H9 (cell line): ENCODE measurements around the gene HOXD10. TPM values are rescaled to one million over a fixed set of nuclear protein-coding genes. Genes with fewer than 3 reads are reported as not detected.

Experiments used
- DNase-seq: peaks from one replicate; pipeline ENCODE4 v3.0.0-alpha.2; 2017
- H2AFZ ChIP-seq: one replicate; pipeline ENCODE4 v1.6.1; 2013; ENCODE audit warnings: mild to moderate bottlenecking, low read length, control low read depth, moderate library complexity
- H2AK5ac ChIP-seq: 2 replicates; pipeline ENCODE4 v1.6.1; 2013; ENCODE audit warnings: low read length, control low read depth, mixed read lengths; ENCODE audit not compliant: insufficient read length
- H2BK120ac ChIP-seq: one replicate; pipeline ENCODE4 v1.6.1; 2013; ENCODE audit warnings: low read depth, mild to moderate bottlenecking, low read length, control low read depth, inconsistent platforms; ENCODE audit not compliant: poor library complexity, severe bottlenecking
- H2BK12ac ChIP-seq: 2 replicates; pipeline ENCODE4 v1.6.1; 2013; ENCODE audit warnings: low read length, control low read depth, mixed read lengths, low read depth; ENCODE audit not compliant: insufficient read length
- H2BK15ac ChIP-seq: 2 replicates; pipeline ENCODE4 v1.6.1; 2013; ENCODE audit warnings: low read depth, low read length, control low read depth
- H2BK20ac ChIP-seq: one replicate; pipeline ENCODE4 v1.6.1; 2013; ENCODE audit warnings: low read depth, mild to moderate bottlenecking, low read length, control low read depth, inconsistent platforms; ENCODE audit not compliant: poor library complexity, severe bottlenecking
- H2BK5ac ChIP-seq: 2 replicates; pipeline ENCODE4 v1.6.1; 2013; ENCODE audit warnings: low read length, control low read depth, mixed read lengths; ENCODE audit not compliant: insufficient read length
- H3K14ac ChIP-seq: 2 replicates; pipeline ENCODE4 v1.6.1; 2013; ENCODE audit warnings: low read length, control low read depth; ENCODE audit not compliant: insufficient read depth
- H3K18ac ChIP-seq: 2 replicates; pipeline ENCODE4 v1.6.1; 2013; ENCODE audit warnings: low read depth, mild to moderate bottlenecking, mixed read lengths, low read length, control low read depth; ENCODE audit not compliant: insufficient read length
- H3K23ac ChIP-seq: 2 replicates; pipeline ENCODE4 v1.6.1; 2013; ENCODE audit warnings: low read length, control low read depth, mixed read lengths, low read depth; ENCODE audit not compliant: insufficient read length
- H3K23me2 ChIP-seq: 2 replicates; pipeline ENCODE4 v1.6.1; 2013; ENCODE audit warnings: low read depth, mild to moderate bottlenecking, mixed read lengths, low read length, control low read depth; ENCODE audit not compliant: insufficient read length, poor library complexity, severe bottlenecking
- H3K27ac ChIP-seq: 2 replicates; pipeline ENCODE4 v1.5.1; 2013; ENCODE audit warnings: low read length, control low read depth, mixed read lengths, low read depth; ENCODE audit not compliant: insufficient read length
- H3K27me3 ChIP-seq: 2 replicates; pipeline ENCODE4 v1.6.1; 2013; ENCODE audit warnings: low read length, control low read depth, inconsistent platforms; ENCODE audit not compliant: insufficient read depth
- H3K4ac ChIP-seq: 2 replicates; pipeline ENCODE4 v1.6.1; 2013; ENCODE audit warnings: low read depth, mild to moderate bottlenecking, control low read depth, inconsistent platforms, low read length, moderate library complexity
- H3K4me1 ChIP-seq: 2 replicates; pipeline ENCODE4 v1.6.1; 2013; ENCODE audit warnings: low read length, control low read depth, inconsistent platforms; ENCODE audit not compliant: insufficient read depth
- H3K4me2 ChIP-seq: 2 replicates; pipeline ENCODE4 v1.6.1; 2013; ENCODE audit warnings: low read length, control low read depth, mixed read lengths; ENCODE audit not compliant: insufficient read length, insufficient read depth
- H3K56ac ChIP-seq: 2 replicates; pipeline ENCODE4 v1.6.1; 2013; ENCODE audit warnings: low read depth, mild to moderate bottlenecking, mixed read lengths, low read length, control low read depth; ENCODE audit not compliant: insufficient read length
- H3K79me1 ChIP-seq: 2 replicates; pipeline ENCODE4 v1.6.1; 2013; ENCODE audit warnings: low read depth, mild to moderate bottlenecking, moderate library complexity, low read length, control low read depth, inconsistent platforms; ENCODE audit not compliant: insufficient read depth, poor library complexity, severe bottlenecking
- H3K79me2 ChIP-seq: 2 replicates; pipeline ENCODE4 v1.6.1; 2013; ENCODE audit warnings: low read length, control low read depth, inconsistent platforms; ENCODE audit not compliant: insufficient read depth
- H3K9ac ChIP-seq: 2 replicates; pipeline ENCODE4 v1.6.1; 2013; ENCODE audit warnings: low read length, control low read depth, mixed read lengths; ENCODE audit not compliant: insufficient read length; ENCODE audit errors: extremely low read depth
- H3K9me3 ChIP-seq: one replicate; pipeline ENCODE4 v1.6.1; 2013; ENCODE audit warnings: low read depth, low read length, inconsistent platforms; ENCODE audit not compliant: control insufficient read depth
- H3T11ph ChIP-seq: one replicate; pipeline ENCODE4 v1.6.1; 2013; ENCODE audit warnings: mild to moderate bottlenecking, low read length, control low read depth, inconsistent platforms
- H4K20me1 ChIP-seq: one replicate; pipeline ENCODE4 v1.6.1; 2013; ENCODE audit not compliant: control insufficient read depth, insufficient read length, insufficient read depth
- H4K5ac ChIP-seq: 2 replicates; pipeline ENCODE4 v1.6.1; 2013; ENCODE audit warnings: low read depth, mild to moderate bottlenecking, mixed read lengths, low read length, control low read depth; ENCODE audit not compliant: insufficient read length
- H4K8ac ChIP-seq: replicated peaks from 2 replicates; pipeline ENCODE4 v1.6.1; 2013; ENCODE audit warnings: low read length, control low read depth, mixed read lengths, low read depth; ENCODE audit not compliant: insufficient read length
- H4K91ac ChIP-seq: 2 replicates; pipeline ENCODE4 v1.6.1; 2013; ENCODE audit warnings: low read depth, mild to moderate bottlenecking, moderate library complexity, mixed read lengths, low read length, control low read depth; ENCODE audit not compliant: insufficient read length
- H3K27ac Mint-ChIP-seq, 3 experiments: 2 replicates in 2 of 3; 3 replicates in 1 of 3; pipeline ENCODE4 v1.8.0; 2020 to 2021; ENCODE audit warnings: mixed read lengths in 3 of 3, mild to moderate bottlenecking in 1 of 3, moderate library complexity in 1 of 3
- H3K27me3 Mint-ChIP-seq: 2 replicates; pipeline ENCODE4 v1.8.0; 2021; ENCODE audit warnings: low read depth, mild to moderate bottlenecking, moderate library complexity, mixed read lengths
- H3K36me3 Mint-ChIP-seq, 3 experiments: 2 replicates in 2 of 3; 3 replicates in 1 of 3; pipeline ENCODE4 v1.8.0; 2020 to 2021; ENCODE audit warnings: low read depth in 3 of 3, mixed read lengths in 3 of 3; ENCODE audit not compliant: insufficient read depth in 1 of 3
- H3K4me1 Mint-ChIP-seq, 2 experiments: 2 replicates each; pipeline ENCODE4 v1.8.0; 2020; ENCODE audit warnings: mixed read lengths in 2 of 2
- H3K4me3 Mint-ChIP-seq, 2 experiments: 2 replicates in 1 of 2; 3 replicates in 1 of 2; pipeline ENCODE4 v1.8.0; 2020 to 2021; ENCODE audit warnings: mild to moderate bottlenecking in 2 of 2, mixed read lengths in 2 of 2, moderate library complexity in 1 of 2
- H3K9me3 Mint-ChIP-seq, 2 experiments: 2 replicates in 1 of 2; 3 replicates in 1 of 2; pipeline ENCODE4 v1.8.0; 2020; ENCODE audit warnings: mild to moderate bottlenecking in 2 of 2, mixed read lengths in 2 of 2, moderate library complexity in 1 of 2
- CTCF ChIP-seq: fragments of 200-600 bp; sonication (generic); conservative IDR thresholded peaks from 3 replicates; pipeline ENCODE4 v1.8.0; 2021; ENCODE audit warnings: antibody characterized with exemption, mild to moderate bottlenecking
- WGBS: extraction: QIAGEN DNeasy Blood & Tissue Kit; methylation state at CpG from one replicate; pipeline ENCODE4 v1.1.7; 2013; ENCODE audit warnings: missing lambda C conversion rate, low lambda C conversion rate, mixed read lengths; ENCODE audit not compliant: insufficient read length; ENCODE audit errors: extremely low coverage; 5-methylcytosine and 5-hydroxymethylcytosine counted together
- total RNA-seq: library from RNA; stranded (reverse); gene quantifications from 2 replicates; pipeline ENCODE4 v1.2.1, GENCODE V29; 2021

Gene HOXD10
- total RNA-seq, 1 experiment from 2014 or later, result not detected

GRCh38 chr2:176080540-176081375, 35.8 kb upstream of the HOXD10 start:
- H2AFZ ChIP-seq, result no peak overlapping the region
- peak; percentile 58 for DNase-seq
- no peak overlapping the region for H2BK15ac ChIP-seq
- H2BK5ac ChIP-seq, result no peak overlapping the region
- H3K36me3 Mint-ChIP-seq, result no peaks in the 10 kb centered on the region
- H3K27me3 Mint-ChIP-seq, result peaks cover 96% of the 10 kb centered on the region
- H3K9ac ChIP-seq, result no peak overlapping the region
- H3K9me3 Mint-ChIP-seq, result peaks cover 5 to 6% of the 10 kb centered on the region in 2 experiments; a peak in 4 of 5 replicates
- no peak for TF ChIP-seq CTCF
- H3K4ac ChIP-seq, result no peak overlapping the region
- H3K79me1 ChIP-seq, result no peaks in the 10 kb centered on the region
- H3K14ac ChIP-seq, result no peak overlapping the region; the same call in 1 of the 2 replicates
- no peak overlapping the region for H3K27ac ChIP-seq
- H3K79me2 ChIP-seq, result no peaks in the 10 kb centered on the region
- peaks cover 20 to 46% of the 10 kb centered on the region in 2 experiments for H3K4me1 Mint-ChIP-seq
- no peak overlapping the region for H4K5ac ChIP-seq
- no peak overlapping the region for H3K23ac ChIP-seq
- peak overlapping the region; percentile 49 to 73 for H3K4me3 Mint-ChIP-seq
- H2BK120ac ChIP-seq, result no peak overlapping the region
- no CpG with 5 or more reads among the region's 68 CpGs for WGBS
- no peak overlapping the region for H3K27ac Mint-ChIP-seq
- no peak overlapping the region for H3K56ac ChIP-seq
- H4K91ac ChIP-seq, result no peak overlapping the region
- peak overlapping the region; percentile 50 for H3K4me2 ChIP-seq
- H3K4me1 ChIP-seq, result no peaks in the 10 kb centered on the region
- H2BK12ac ChIP-seq, result no peak overlapping the region
- no peak overlapping the region for H2AK5ac ChIP-seq
- no peak overlapping the region for H3K18ac ChIP-seq
- no peak overlapping the region for H4K8ac ChIP-seq
- no peak overlapping the region for H3T11ph ChIP-seq
- peaks cover 7% of the 10 kb centered on the region for H3K23me2 ChIP-seq
- H2BK20ac ChIP-seq, result no peak overlapping the region
- peaks cover 87% of the 10 kb centered on the region for H3K27me3 ChIP-seq
- H4K20me1 ChIP-seq, result no peaks in the 10 kb centered on the region
- H3K9me3 ChIP-seq, result no peaks in the 10 kb centered on the region
